HEK293 (cell line): ENCODE data around the gene HYPK.

Experiments used
- HOXD13 ChIP-seq: sonication (generic); formaldehyde crosslinking; IDR thresholded peaks from 2 replicates; pipeline ENCODE4 v1.8.0; 2022; ENCODE audit warnings: missing genetic modification reagents, borderline replicate concordance
- KLF10 ChIP-seq: fragments of 450-650 bp; IDR thresholded peaks from 2 replicates; pipeline ENCODE4 v1.5.1; 2018; ENCODE audit warnings: missing biosample characterization, mild to moderate bottlenecking, missing genetic modification characterization
- KLF7 ChIP-seq: fragments of 450-650 bp; formaldehyde crosslinking; IDR thresholded peaks from 2 replicates; pipeline ENCODE4 v1.5.1; 2016; ENCODE audit warnings: missing biosample characterization, missing genetic modification characterization, borderline replicate concordance
- PRDM1 ChIP-seq: fragments of 450-650 bp; formaldehyde crosslinking; IDR thresholded peaks from 2 replicates; pipeline ENCODE4; 2016; ENCODE audit warnings: missing biosample characterization, missing genetic modification characterization
- SCRT1 ChIP-seq: fragments of 450-650 bp; formaldehyde crosslinking; IDR thresholded peaks from 2 replicates; pipeline ENCODE4 v1.5.1; 2016; ENCODE audit warnings: missing biosample characterization, missing genetic modification characterization, borderline replicate concordance
- ZNF121 ChIP-seq: fragments of 450-650 bp; formaldehyde crosslinking; IDR thresholded peaks from 2 replicates; pipeline ENCODE4 v1.5.1; 2016; ENCODE audit warnings: missing biosample characterization, missing genetic modification characterization
- ZNF133 ChIP-seq: fragments of 450-650 bp; formaldehyde crosslinking; IDR thresholded peaks from 2 replicates; pipeline ENCODE4 v1.5.1; 2016; ENCODE audit warnings: missing biosample characterization, missing genetic modification characterization
- ZNF138 ChIP-seq: fragments of 450-650 bp; formaldehyde crosslinking; IDR thresholded peaks from 2 replicates; pipeline ENCODE4 v1.5.1; 2016; ENCODE audit warnings: missing biosample characterization, missing genetic modification characterization, borderline replicate concordance
- ZNF16 ChIP-seq: fragments of 450-650 bp; formaldehyde crosslinking; IDR thresholded peaks from 2 replicates; pipeline ENCODE4 v1.5.1; 2016; ENCODE audit warnings: low read depth, missing biosample characterization, missing genetic modification characterization
- ZNF2 ChIP-seq: fragments of 450-650 bp; formaldehyde crosslinking; IDR thresholded peaks from 2 replicates; pipeline ENCODE4 v1.5.1; 2016; ENCODE audit warnings: missing biosample characterization, missing genetic modification characterization
- ZNF274 ChIP-seq, 2 experiments: fragments of 200-500 bp in 1 of 2; fragments of 450-650 bp in 1 of 2; sonication (Bioruptor generic) in 1 of 2; formaldehyde crosslinking in 1 of 2; IDR thresholded peaks; 2 replicates each; pipeline versions ENCODE4 v1.5.1 to v1.6.1; 2014 to 2016; ENCODE audit warnings: borderline replicate concordance in 1 of 2, inconsistent platforms in 1 of 2, low read length in 1 of 2, missing biosample characterization in 1 of 2, missing genetic modification characterization in 1 of 2
- ZNF366 ChIP-seq: fragments of 450-650 bp; formaldehyde crosslinking; conservative IDR thresholded peaks from 2 replicates; pipeline ENCODE4 v1.5.1; 2016; ENCODE audit warnings: missing biosample characterization, missing genetic modification characterization
- ZNF404 ChIP-seq: fragments of 450-650 bp; formaldehyde crosslinking; IDR thresholded peaks from 2 replicates; pipeline ENCODE4 v1.5.1; 2017; ENCODE audit warnings: missing biosample characterization, missing genetic modification characterization
- ZNF473 ChIP-seq: fragments of 450-650 bp; formaldehyde crosslinking; IDR thresholded peaks from 2 replicates; pipeline ENCODE4 v1.5.1; 2017; ENCODE audit warnings: missing biosample characterization, missing genetic modification characterization
- ZNF529 ChIP-seq: fragments of 450-650 bp; formaldehyde crosslinking; IDR thresholded peaks from 2 replicates; pipeline ENCODE4 v1.5.1; 2017; ENCODE audit warnings: missing genetic modification characterization, missing biosample characterization; ENCODE audit not compliant: insufficient replicate concordance
- ZNF548 ChIP-seq: fragments of 450-650 bp; formaldehyde crosslinking; IDR thresholded peaks from 2 replicates; pipeline ENCODE4 v1.5.1; 2016; ENCODE audit warnings: missing biosample characterization, missing genetic modification characterization
- ZNF623 ChIP-seq: fragments of 450-650 bp; formaldehyde crosslinking; IDR thresholded peaks from 2 replicates; pipeline ENCODE4 v1.5.1; 2016; ENCODE audit warnings: missing biosample characterization, missing genetic modification characterization
- ZNF626 ChIP-seq: fragments of 450-650 bp; sonication (Bioruptor Pico); formaldehyde crosslinking; IDR thresholded peaks from 2 replicates; pipeline ENCODE4 v1.5.1; 2018; ENCODE audit warnings: missing biosample characterization, missing genetic modification characterization, inconsistent platforms
- ZNF654 ChIP-seq: fragments of 450-650 bp; formaldehyde crosslinking; IDR thresholded peaks from 2 replicates; pipeline ENCODE4 v1.5.1; 2016; ENCODE audit warnings: low read depth, missing biosample characterization, missing genetic modification characterization
- ZNF660 ChIP-seq: fragments of 450-650 bp; IDR thresholded peaks from 2 replicates; pipeline ENCODE4 v1.5.1; 2018; ENCODE audit warnings: missing biosample characterization, mild to moderate bottlenecking, missing genetic modification characterization
- ZNF701 ChIP-seq: fragments of 450-650 bp; formaldehyde crosslinking; IDR thresholded peaks from 2 replicates; pipeline ENCODE4 v1.5.1; 2016; ENCODE audit warnings: missing biosample characterization, missing genetic modification characterization
- ZNF843 ChIP-seq: fragments of 450-650 bp; formaldehyde crosslinking; IDR thresholded peaks from 2 replicates; pipeline ENCODE4 v1.5.1; 2016; ENCODE audit warnings: missing biosample characterization, missing genetic modification characterization
- ZSCAN30 ChIP-seq: fragments of 450-650 bp; IDR thresholded peaks from 2 replicates; pipeline ENCODE4 v1.5.1; 2018; ENCODE audit warnings: missing biosample characterization, mild to moderate bottlenecking, missing genetic modification characterization, moderate library complexity
- TF ChIP-seq, protein P1 (sequence below): fragments of 450-650 bp; formaldehyde crosslinking; IDR thresholded peaks from 2 replicates; pipeline ENCODE4 v1.5.1; 2016; ENCODE audit warnings: missing biosample characterization, missing genetic modification characterization
- TF ChIP-seq, protein P2 (sequence below): fragments of 450-650 bp; formaldehyde crosslinking; IDR thresholded peaks from 2 replicates; pipeline ENCODE4 v1.5.1; 2016; ENCODE audit warnings: missing biosample characterization, missing genetic modification characterization, low read depth
- TF ChIP-seq, protein P3 (sequence below): fragments of 450-650 bp; formaldehyde crosslinking; IDR thresholded peaks from 2 replicates; pipeline ENCODE4; 2016; ENCODE audit warnings: missing biosample characterization, missing genetic modification characterization
- TF ChIP-seq, protein P4 (sequence below): IDR thresholded peaks from 2 replicates; pipeline ENCODE4 v1.6.1; 2011; ENCODE audit warnings: mild to moderate bottlenecking, low read depth, low read length, borderline replicate concordance
- TF ChIP-seq, protein P5 (sequence below): fragments of 450-650 bp; formaldehyde crosslinking; IDR thresholded peaks from 2 replicates; pipeline ENCODE4 v1.5.1; 2017; ENCODE audit warnings: missing biosample characterization, missing genetic modification characterization
- TF ChIP-seq, protein P6 (sequence below): fragments of 450-650 bp; formaldehyde crosslinking; IDR thresholded peaks from 2 replicates; pipeline ENCODE4 v1.5.1; 2017; ENCODE audit warnings: missing biosample characterization, mild to moderate bottlenecking, missing genetic modification characterization, moderate library complexity

The HYPK gene

DNA sequence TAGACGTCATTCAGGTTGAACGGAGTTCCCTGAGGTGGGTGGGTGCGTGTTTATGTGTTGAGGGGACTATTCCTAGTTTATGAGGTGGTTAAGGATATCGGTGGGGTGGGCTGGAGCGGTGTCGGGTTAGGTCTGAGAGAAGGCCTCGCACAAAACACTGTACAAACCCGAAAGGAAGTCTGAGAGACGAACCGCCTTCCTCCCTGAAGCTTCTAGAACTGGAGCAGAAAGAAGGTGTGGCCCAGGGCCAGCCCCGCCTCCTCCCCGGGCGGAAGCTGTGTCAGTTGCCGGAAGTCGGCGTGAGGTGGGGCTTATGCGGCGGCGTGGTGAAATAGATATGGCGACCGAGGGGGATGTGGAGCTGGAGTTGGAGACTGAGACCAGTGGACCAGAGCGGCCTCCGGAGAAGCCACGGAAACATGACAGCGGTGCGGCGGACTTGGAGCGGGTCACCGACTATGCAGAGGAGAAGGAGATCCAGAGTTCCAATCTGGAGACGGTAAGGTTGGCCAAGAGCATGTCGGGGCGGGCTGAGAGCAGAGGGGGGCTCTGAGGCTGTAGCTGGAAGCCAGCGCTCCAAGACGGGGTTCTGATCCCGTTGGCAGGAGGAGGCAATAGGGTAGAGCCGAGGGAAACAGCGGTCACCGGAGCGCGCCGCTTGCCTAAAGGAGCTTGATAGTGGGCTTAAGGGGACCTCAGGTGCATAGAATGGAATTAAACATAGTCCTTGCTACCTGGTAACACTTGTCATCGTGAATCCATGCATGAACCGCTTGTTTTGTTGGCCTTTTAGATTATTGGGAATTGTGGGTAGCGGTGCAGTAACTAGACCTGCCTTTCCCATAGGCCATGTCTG, at the start of gene HYPK (continued):
- TF ChIP-seq ZNF121 (tag by site-specific recombination) (no peak), PRDM1 (tag by site-specific recombination) (no peak), ZNF623 (tag by site-specific recombination) (peak; percentile 8; the same call in 1 of the 2 replicates), ZNF473 (tag by site-specific recombination) (no peak), ZNF548 (no peak), ZNF843 (tag by site-specific recombination) (no peak), ZSCAN30 (0 out of 2 replicates have a peak, but pooled peaks have one; percentile 13), SCRT1 (tag by site-specific recombination) (no peak), ZNF660 (tag by site-specific recombination) (no peak), ZNF529 (no peak), ZNF366 (no peak), ZNF701 (no peak), ZNF654 (tag by site-specific recombination) (no peak), ZNF2 (peak; percentile 81; the same call in 1 of the 2 replicates), ZNF133 (tag by site-specific recombination) (no peak), KLF10 (tag by site-specific recombination) (no peak), ZNF274 (IDR thresholded peaks at IDR 0.05; ENCODE audit: low read length) (no peak), ZNF274 (tag by site-specific recombination; IDR thresholded peaks at IDR 0.05; ENCODE audit: borderline replicate concordance) (no peak), ZNF626 (tag by site-specific recombination) (no peak), HOXD13 (no peak), ZNF16 (tag by site-specific recombination) (no peak), KLF7 (peak; percentile 47; the same call in 1 of the 2 replicates), ZNF138 (tag by site-specific recombination) (no peak), ZNF404 (tag by site-specific recombination) (no peak)
- TF ChIP-seq, protein P1, sequence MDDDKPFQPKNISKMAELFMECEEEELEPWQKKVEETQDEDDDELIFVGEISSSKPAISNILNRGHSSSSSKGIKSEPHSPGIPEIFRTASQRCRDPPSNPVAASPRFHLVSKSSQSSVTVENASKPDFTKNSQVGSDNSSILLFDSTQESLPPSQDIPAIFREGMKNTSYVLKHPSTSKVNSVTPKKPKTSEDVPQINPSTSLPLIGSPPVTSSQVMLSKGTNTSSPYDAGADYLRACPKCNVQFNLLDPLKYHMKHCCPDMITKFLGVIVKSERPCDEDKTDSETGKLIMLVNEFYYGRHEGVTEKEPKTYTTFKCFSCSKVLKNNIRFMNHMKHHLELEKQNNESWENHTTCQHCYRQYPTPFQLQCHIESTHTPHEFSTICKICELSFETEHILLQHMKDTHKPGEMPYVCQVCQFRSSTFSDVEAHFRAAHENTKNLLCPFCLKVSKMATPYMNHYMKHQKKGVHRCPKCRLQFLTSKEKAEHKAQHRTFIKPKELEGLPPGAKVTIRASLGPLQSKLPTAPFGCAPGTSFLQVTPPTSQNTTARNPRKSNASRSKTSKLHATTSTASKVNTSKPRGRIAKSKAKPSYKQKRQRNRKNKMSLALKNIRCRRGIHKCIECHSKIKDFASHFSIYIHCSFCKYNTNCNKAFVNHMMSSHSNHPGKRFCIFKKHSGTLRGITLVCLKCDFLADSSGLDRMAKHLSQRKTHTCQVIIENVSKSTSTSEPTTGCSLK (tag by site-specific recombination) = no peak
- TF ChIP-seq, protein P2, sequence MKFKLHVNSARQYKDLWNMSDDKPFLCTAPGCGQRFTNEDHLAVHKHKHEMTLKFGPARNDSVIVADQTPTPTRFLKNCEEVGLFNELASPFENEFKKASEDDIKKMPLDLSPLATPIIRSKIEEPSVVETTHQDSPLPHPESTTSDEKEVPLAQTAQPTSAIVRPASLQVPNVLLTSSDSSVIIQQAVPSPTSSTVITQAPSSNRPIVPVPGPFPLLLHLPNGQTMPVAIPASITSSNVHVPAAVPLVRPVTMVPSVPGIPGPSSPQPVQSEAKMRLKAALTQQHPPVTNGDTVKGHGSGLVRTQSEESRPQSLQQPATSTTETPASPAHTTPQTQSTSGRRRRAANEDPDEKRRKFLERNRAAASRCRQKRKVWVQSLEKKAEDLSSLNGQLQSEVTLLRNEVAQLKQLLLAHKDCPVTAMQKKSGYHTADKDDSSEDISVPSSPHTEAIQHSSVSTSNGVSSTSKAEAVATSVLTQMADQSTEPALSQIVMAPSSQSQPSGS = no peak
- TF ChIP-seq, protein P3, sequence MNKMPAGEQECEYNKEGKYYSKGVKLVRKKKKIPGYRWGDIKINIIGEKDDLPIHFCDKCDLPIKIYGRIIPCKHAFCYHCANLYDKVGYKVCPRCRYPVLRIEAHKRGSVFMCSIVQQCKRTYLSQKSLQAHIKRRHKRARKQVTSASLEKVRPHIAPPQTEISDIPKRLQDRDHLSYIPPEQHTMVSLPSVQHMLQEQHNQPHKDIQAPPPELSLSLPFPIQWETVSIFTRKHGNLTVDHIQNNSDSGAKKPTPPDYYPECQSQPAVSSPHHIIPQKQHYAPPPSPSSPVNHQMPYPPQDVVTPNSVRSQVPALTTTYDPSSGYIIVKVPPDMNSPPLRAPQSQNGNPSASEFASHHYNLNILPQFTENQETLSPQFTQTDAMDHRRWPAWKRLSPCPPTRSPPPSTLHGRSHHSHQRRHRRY (tag by site-specific recombination) = no peak
- TF ChIP-seq, protein P4, sequence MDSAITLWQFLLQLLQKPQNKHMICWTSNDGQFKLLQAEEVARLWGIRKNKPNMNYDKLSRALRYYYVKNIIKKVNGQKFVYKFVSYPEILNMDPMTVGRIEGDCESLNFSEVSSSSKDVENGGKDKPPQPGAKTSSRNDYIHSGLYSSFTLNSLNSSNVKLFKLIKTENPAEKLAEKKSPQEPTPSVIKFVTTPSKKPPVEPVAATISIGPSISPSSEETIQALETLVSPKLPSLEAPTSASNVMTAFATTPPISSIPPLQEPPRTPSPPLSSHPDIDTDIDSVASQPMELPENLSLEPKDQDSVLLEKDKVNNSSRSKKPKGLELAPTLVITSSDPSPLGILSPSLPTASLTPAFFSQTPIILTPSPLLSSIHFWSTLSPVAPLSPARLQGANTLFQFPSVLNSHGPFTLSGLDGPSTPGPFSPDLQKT = no peak
- TF ChIP-seq, protein P5, sequence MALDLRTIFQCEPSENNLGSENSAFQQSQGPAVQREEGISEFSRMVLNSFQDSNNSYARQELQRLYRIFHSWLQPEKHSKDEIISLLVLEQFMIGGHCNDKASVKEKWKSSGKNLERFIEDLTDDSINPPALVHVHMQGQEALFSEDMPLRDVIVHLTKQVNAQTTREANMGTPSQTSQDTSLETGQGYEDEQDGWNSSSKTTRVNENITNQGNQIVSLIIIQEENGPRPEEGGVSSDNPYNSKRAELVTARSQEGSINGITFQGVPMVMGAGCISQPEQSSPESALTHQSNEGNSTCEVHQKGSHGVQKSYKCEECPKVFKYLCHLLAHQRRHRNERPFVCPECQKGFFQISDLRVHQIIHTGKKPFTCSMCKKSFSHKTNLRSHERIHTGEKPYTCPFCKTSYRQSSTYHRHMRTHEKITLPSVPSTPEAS (tag by site-specific recombination) = 0 out of 2 replicates have a peak, but pooled peaks have one; percentile 23
- TF ChIP-seq, protein P6, sequence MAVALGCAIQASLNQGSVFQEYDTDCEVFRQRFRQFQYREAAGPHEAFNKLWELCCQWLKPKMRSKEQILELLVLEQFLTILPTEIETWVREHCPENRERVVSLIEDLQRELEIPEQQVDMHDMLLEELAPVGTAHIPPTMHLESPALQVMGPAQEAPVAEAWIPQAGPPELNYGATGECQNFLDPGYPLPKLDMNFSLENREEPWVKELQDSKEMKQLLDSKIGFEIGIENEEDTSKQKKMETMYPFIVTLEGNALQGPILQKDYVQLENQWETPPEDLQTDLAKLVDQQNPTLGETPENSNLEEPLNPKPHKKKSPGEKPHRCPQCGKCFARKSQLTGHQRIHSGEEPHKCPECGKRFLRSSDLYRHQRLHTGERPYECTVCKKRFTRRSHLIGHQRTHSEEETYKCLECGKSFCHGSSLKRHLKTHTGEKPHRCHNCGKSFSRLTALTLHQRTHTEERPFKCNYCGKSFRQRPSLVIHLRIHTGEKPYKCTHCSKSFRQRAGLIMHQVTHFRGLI (tag by site-specific recombination) = peak; percentile 43; the same call in 1 of the 2 replicates
